SK-N-MC (cell line): ENCODE measurements around the gene ELF5.

ENCODE experiments used
- DNase-seq: peaks from one replicate; pipeline ENCODE4 v3.0.0-alpha.2; 2011; ENCODE audit warnings: low read depth, low spot score
- H3K27ac ChIP-seq: fragments of 200-600 bp; sonication (generic); 2 replicates; pipeline ENCODE4 v1.5.1; 2016; ENCODE audit warnings: mixed run types
- H3K36me3 ChIP-seq: fragments of 200-600 bp; sonication (generic); 2 replicates; pipeline ENCODE4 v1.6.1; 2017; ENCODE audit warnings: antibody characterized with exemption, low read length, mixed read lengths; ENCODE audit not compliant: insufficient read depth
- H3K4me3 ChIP-seq: fragments of 200-600 bp; sonication (generic); 2 replicates; pipeline ENCODE4 v1.5.1; 2016
- H3K9ac ChIP-seq: fragments of 200-600 bp; sonication (generic); 2 replicates; pipeline ENCODE4 v1.8.0; 2017; ENCODE audit warnings: mixed run types, mixed read lengths; ENCODE audit not compliant: insufficient read length
- H3K9me3 ChIP-seq: fragments of 200-600 bp; sonication (generic); 2 replicates; pipeline ENCODE4 v1.6.1; 2017; ENCODE audit warnings: low read depth, mild to moderate bottlenecking, antibody characterized with exemption, low read length, moderate library complexity, mixed read lengths
- EZH2 ChIP-seq: fragments of 200-600 bp; sonication (generic); IDR thresholded peaks from one replicate; pipeline ENCODE4 v1.6.1; 2017; ENCODE audit warnings: antibody characterized with exemption
- FOXP2 ChIP-seq: optimal IDR thresholded peaks from 2 replicates; pipeline ENCODE3; 2011; ENCODE audit warnings: mild to moderate bottlenecking, moderate library complexity; ENCODE audit not compliant: insufficient read depth; ENCODE audit errors: extremely low read length, control extremely low read depth
- POLR2AphosphoS5 ChIP-seq: IDR thresholded peaks from 2 replicates; pipeline ENCODE4 v1.6.1; 2012; ENCODE audit warnings: mild to moderate bottlenecking, low read depth, low read length, borderline replicate concordance

The ELF5 gene

DNA sequence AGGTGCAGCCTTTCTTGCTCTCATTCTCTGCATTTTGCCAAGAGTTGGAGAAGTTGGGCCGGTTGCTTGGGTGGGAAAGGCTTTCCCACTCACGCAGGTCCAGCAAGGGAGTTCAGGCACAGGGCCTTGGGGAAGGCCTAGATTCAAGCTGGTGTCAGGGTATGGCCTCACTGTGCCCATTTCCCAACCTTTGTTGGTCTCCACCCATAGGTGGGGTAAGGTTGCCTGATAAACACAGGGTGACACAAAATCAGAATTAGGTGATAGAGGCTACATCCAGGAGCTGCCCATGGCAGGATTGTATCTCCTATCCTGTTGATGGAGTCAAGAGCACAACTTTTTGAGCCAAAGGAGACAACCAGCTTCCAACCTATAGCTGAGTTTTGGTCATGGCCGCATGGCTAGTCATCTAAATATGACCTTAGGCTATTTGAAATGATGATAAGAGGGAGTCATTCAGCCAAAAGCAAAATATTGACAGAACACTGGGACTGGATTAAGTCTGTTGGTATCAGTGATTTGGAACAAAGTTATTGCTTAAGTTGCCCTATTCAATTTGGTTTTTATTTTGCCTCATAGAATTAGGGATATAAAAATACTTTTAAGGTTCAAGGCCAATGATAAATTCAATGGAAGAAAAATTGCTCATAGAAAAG is 54.0 kb downstream of the ELF5 start:
- Histone ChIP-seq H3K9me3 (no peaks in the 10 kb centered on the region), H3K27ac (no peak overlapping the region), H3K4me3 (no peak overlapping the region), H3K36me3 (peaks cover 75% of the 10 kb centered on the region), H3K9ac (no peak overlapping the region)
- no peak for DNase-seq
- TF ChIP-seq EZH2 (no peak), POLR2AphosphoS5 (no peak), FOXP2 (no peak)

GRCh38 chr11:34458525-34458924 is 55.1 kb downstream of the ELF5 start:
- H3K4me3 ChIP-seq, result no peak overlapping the region
- no peaks in the 10 kb centered on the region for H3K9me3 ChIP-seq
- H3K9ac ChIP-seq, result no peak overlapping the region
- TF ChIP-seq POLR2AphosphoS5, result no peak
- no peak for TF ChIP-seq EZH2
- H3K36me3 ChIP-seq, result peaks cover 75% of the 10 kb centered on the region
- DNase-seq, result no peak
- H3K27ac ChIP-seq, result no peak overlapping the region

DNA sequence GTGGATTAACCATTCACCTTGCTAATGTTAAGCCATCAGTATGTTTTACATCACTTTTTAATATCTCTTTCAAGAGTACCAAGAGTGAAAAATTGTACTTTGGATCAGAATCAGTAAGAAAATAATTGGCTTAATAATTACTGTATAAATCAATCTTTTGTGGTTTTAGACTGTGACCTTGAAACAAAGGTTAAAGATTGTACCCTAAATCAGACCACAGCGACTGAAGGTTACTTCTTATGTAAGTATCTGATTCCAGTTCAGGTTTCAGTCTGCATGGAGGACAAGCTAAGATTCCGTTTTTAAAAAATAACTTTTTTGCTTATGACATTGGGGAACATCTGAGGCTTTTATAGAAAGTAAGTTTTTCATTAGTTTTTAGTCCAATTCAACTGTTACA is 56.0 kb downstream of the ELF5 start:
- Histone ChIP-seq H3K9ac (no peak overlapping the region), H3K9me3 (no peaks in the 10 kb centered on the region), H3K27ac (no peak overlapping the region), H3K4me3 (no peak overlapping the region), H3K36me3 (peaks cover 75% of the 10 kb centered on the region)
- no peak for TF ChIP-seq EZH2
- TF ChIP-seq FOXP2, result no peak
- DNase-seq, result no peak

- H3K36me3 ChIP-seq, result peaks cover 84% of the 10 kb centered on the region
- no peak for DNase-seq
- H3K9ac ChIP-seq, result no peak overlapping the region
- H3K9me3 ChIP-seq, result no peaks in the 10 kb centered on the region
- no peak for TF ChIP-seq EZH2
- TF ChIP-seq POLR2AphosphoS5, result no peak
- TF ChIP-seq FOXP2, result no peak
- no peak overlapping the region for H3K27ac ChIP-seq
- H3K4me3 ChIP-seq, result no peak overlapping the region
Measured at GRCh38 chr11:34454308-34455032, 59.1 kb downstream of the ELF5 start.

DNA sequence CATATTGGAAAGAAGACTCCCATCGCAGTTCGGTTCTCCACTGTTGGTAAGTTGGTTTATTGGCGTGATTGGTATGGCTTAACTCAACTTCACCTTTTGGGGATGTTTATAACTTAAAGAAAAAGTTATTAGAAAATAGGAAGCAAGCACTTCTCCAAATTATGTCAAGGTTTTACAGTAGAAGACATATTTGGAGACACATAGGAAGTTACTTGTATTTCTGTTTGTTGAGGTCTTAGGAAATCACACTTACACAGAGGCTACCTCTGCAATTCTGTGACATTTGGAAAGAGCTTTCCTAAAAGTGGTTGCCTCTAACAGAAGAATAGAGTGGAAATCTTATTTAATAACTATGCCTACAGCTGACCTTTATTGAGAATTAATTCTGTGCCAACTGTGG is 62.5 kb downstream of the ELF5 start:
- Histone ChIP-seq H3K27ac (no peak overlapping the region), H3K4me3 (no peak overlapping the region), H3K36me3 (peaks cover 57% of the 10 kb centered on the region), H3K9ac (no peak overlapping the region), H3K9me3 (no peaks in the 10 kb centered on the region)
- TF ChIP-seq EZH2 (no peak), POLR2AphosphoS5 (no peak), FOXP2 (no peak)
- no peak for DNase-seq

- Histone ChIP-seq H3K9ac (no peak overlapping the region), H3K36me3 (peaks cover 40% of the 10 kb centered on the region), H3K9me3 (no peaks in the 10 kb centered on the region), H3K27ac (no peak overlapping the region), H3K4me3 (no peak overlapping the region)
- no peak for TF ChIP-seq POLR2AphosphoS5
- TF ChIP-seq FOXP2, result no peak
- TF ChIP-seq EZH2, result no peak
- DNase-seq, result no peak
Measured at GRCh38 chr11:34449013-34449412, 64.6 kb downstream of the ELF5 start.

GRCh38 chr11:34448223-34448994 is 65.2 kb downstream of the ELF5 start:
- H3K9me3 ChIP-seq, result no peaks in the 10 kb centered on the region
- H3K27ac ChIP-seq, result no peak overlapping the region
- peaks cover 34% of the 10 kb centered on the region for H3K36me3 ChIP-seq
- no peak overlapping the region for H3K9ac ChIP-seq
- DNase-seq, result no peak
- TF ChIP-seq EZH2, result no peak
- no peak for TF ChIP-seq POLR2AphosphoS5
- H3K4me3 ChIP-seq, result no peak overlapping the region

DNA sequence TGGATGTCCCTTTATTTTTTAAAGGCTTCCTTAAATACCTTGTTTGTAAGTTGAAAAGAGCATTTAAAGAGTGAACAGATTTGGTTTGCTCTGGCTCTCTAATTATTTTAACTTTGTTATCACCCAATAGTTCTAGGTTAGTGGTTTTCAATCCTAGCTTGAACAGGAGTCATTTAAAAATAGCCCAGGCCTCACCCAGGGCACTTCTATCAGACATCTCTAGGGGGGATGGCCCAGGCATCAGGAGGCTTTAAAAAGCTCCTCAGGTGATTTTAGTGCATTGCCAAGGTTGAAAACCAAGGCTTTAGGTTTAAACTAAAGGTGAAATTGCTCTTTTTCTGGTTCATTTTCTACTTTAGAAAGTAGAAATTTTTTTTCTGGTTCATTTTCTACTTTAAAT is 66.5 kb downstream of the ELF5 start:
- H3K4me3 ChIP-seq, result no peak overlapping the region
- peaks cover 22% of the 10 kb centered on the region for H3K36me3 ChIP-seq
- H3K9me3 ChIP-seq, result no peaks in the 10 kb centered on the region
- DNase-seq, result no peak
- H3K9ac ChIP-seq, result no peak overlapping the region
- no peak overlapping the region for H3K27ac ChIP-seq
- TF ChIP-seq FOXP2 (no peak), EZH2 (no peak), POLR2AphosphoS5 (no peak)
